Measurements from ENCODE around the gene NDUFAF5. TPM values are rescaled to one million over a fixed set of nuclear protein-coding genes. Genes with fewer than 3 reads are reported as not detected.

NDUFAF5 gene
- total and polyA plus RNA-seq, 2 experiments from 2014 or later: 16.6 to 21.3 TPM

GRCh38 chr20:13809373-13809772 is 24.5 kb downstream of the NDUFAF5 start:
- H3K79me2 ChIP-seq: no peaks in the 10 kb centered on the region
- no peak overlapping the region for H2AFZ ChIP-seq
- 72% methylated on average over 2 of the region's 2 CpGs for WGBS (ENCODE audit: low lambda C conversion rate, missing lambda C conversion rate)
- H3K36me3 ChIP-seq (replicated peaks; ENCODE audit: insufficient read depth, low read depth): no peaks in the 10 kb centered on the region
- DNase-seq (ENCODE audit: low spot score): no peak
- no peaks in the 10 kb centered on the region for H4K20me1 ChIP-seq (ENCODE audit: insufficient read depth, poor library complexity, severe bottlenecking)
- H3K4me3 ChIP-seq: no peak overlapping the region
- TF ChIP-seq EZH2phosphoT487 (IDR thresholded peaks at IDR 0.05; ENCODE audit: low read depth, severe bottlenecking, unreplicated experiment): no peak
- TF ChIP-seq, protein P1, sequence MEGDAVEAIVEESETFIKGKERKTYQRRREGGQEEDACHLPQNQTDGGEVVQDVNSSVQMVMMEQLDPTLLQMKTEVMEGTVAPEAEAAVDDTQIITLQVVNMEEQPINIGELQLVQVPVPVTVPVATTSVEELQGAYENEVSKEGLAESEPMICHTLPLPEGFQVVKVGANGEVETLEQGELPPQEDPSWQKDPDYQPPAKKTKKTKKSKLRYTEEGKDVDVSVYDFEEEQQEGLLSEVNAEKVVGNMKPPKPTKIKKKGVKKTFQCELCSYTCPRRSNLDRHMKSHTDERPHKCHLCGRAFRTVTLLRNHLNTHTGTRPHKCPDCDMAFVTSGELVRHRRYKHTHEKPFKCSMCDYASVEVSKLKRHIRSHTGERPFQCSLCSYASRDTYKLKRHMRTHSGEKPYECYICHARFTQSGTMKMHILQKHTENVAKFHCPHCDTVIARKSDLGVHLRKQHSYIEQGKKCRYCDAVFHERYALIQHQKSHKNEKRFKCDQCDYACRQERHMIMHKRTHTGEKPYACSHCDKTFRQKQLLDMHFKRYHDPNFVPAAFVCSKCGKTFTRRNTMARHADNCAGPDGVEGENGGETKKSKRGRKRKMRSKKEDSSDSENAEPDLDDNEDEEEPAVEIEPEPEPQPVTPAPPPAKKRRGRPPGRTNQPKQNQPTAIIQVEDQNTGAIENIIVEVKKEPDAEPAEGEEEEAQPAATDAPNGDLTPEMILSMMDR (IDR thresholded peaks at IDR 0.05; ENCODE audit: poor library complexity): no peak
- no peak for TF ChIP-seq EZH2 (IDR thresholded peaks at IDR 0.05; ENCODE audit: borderline replicate concordance)
- no peaks in the 10 kb centered on the region for H3K9me3 ChIP-seq (ENCODE audit: low read depth)
- H3K4me2 ChIP-seq: no peak overlapping the region
- H3K27ac ChIP-seq: no peak overlapping the region
- H3K9me2 ChIP-seq (replicated peaks; ENCODE audit: insufficient read depth): no peaks in the 10 kb centered on the region
- H3K27me3 ChIP-seq: no peaks in the 10 kb centered on the region
- H3K4me1 ChIP-seq (ENCODE audit: insufficient read depth): no peaks in the 10 kb centered on the region

GRCh38 chr20:13809855-13810254 is 25.0 kb downstream of the NDUFAF5 start:
- H3K4me1 ChIP-seq (ENCODE audit: insufficient read depth): no peaks in the 10 kb centered on the region
- no peaks in the 10 kb centered on the region for H3K9me2 ChIP-seq (replicated peaks; ENCODE audit: insufficient read depth)
- no peak for TF ChIP-seq EZH2phosphoT487 (IDR thresholded peaks at IDR 0.05; ENCODE audit: low read depth, severe bottlenecking, unreplicated experiment)
- no peak for TF ChIP-seq EZH2 (IDR thresholded peaks at IDR 0.05; ENCODE audit: borderline replicate concordance)
- TF ChIP-seq, protein P1 (IDR thresholded peaks at IDR 0.05; ENCODE audit: poor library complexity): no peak
- no peaks in the 10 kb centered on the region for H3K79me2 ChIP-seq
- no peaks in the 10 kb centered on the region for H3K27me3 ChIP-seq
- no peak overlapping the region for H3K27ac ChIP-seq
- 92% methylated on average over 3 of the region's 3 CpGs for WGBS (ENCODE audit: low lambda C conversion rate, missing lambda C conversion rate)
- no peak overlapping the region for H2AFZ ChIP-seq
- no peaks in the 10 kb centered on the region for H3K36me3 ChIP-seq (replicated peaks; ENCODE audit: insufficient read depth, low read depth)
- H4K20me1 ChIP-seq (ENCODE audit: insufficient read depth, poor library complexity, severe bottlenecking): no peaks in the 10 kb centered on the region
- H3K9me3 ChIP-seq (ENCODE audit: low read depth): no peaks in the 10 kb centered on the region
- DNase-seq (ENCODE audit: low spot score): no peak
- H3K4me3 ChIP-seq: no peak overlapping the region
- no peak overlapping the region for H3K4me2 ChIP-seq

- Histone ChIP-seq H4K20me1 (ENCODE audit: insufficient read depth, poor library complexity, severe bottlenecking) (no peaks in the 10 kb centered on the region), H3K79me2 (no peaks in the 10 kb centered on the region), H3K4me3 (no peak overlapping the region), H2AFZ (no peak overlapping the region), H3K4me1 (ENCODE audit: insufficient read depth) (no peaks in the 10 kb centered on the region), H3K36me3 (replicated peaks; ENCODE audit: insufficient read depth, low read depth) (no peaks in the 10 kb centered on the region), H3K9me3 (ENCODE audit: low read depth) (no peaks in the 10 kb centered on the region), H3K27ac (no peak overlapping the region), H3K4me2 (no peak overlapping the region), H3K9me2 (replicated peaks; ENCODE audit: insufficient read depth) (no peaks in the 10 kb centered on the region), H3K27me3 (no peaks in the 10 kb centered on the region)
- DNase-seq (ENCODE audit: low spot score): no peak
- no peak for TF ChIP-seq EZH2 (IDR thresholded peaks at IDR 0.05; ENCODE audit: borderline replicate concordance)
Measured at GRCh38 chr20:13810446-13810845, 25.6 kb downstream of the NDUFAF5 start.

- H3K36me3 ChIP-seq (replicated peaks; ENCODE audit: insufficient read depth, low read depth): no peaks in the 10 kb centered on the region
- DNase-seq (ENCODE audit: low spot score): no peak
- no peak overlapping the region for H2AFZ ChIP-seq
- H3K4me3 ChIP-seq: no peak overlapping the region
- no peaks in the 10 kb centered on the region for H3K9me3 ChIP-seq (ENCODE audit: low read depth)
- no peak overlapping the region for H3K4me2 ChIP-seq
- H3K4me1 ChIP-seq (ENCODE audit: insufficient read depth): no peaks in the 10 kb centered on the region
- 64% methylated on average over 3 of the region's 3 CpGs for WGBS (ENCODE audit: low lambda C conversion rate, missing lambda C conversion rate)
- no peaks in the 10 kb centered on the region for H3K79me2 ChIP-seq
- TF ChIP-seq, protein P1 (IDR thresholded peaks at IDR 0.05; ENCODE audit: poor library complexity): no peak
- TF ChIP-seq EZH2phosphoT487 (IDR thresholded peaks at IDR 0.05; ENCODE audit: low read depth, severe bottlenecking, unreplicated experiment): no peak
- TF ChIP-seq EZH2 (IDR thresholded peaks at IDR 0.05; ENCODE audit: borderline replicate concordance): no peak
- no peaks in the 10 kb centered on the region for H3K27me3 ChIP-seq
- no peaks in the 10 kb centered on the region for H4K20me1 ChIP-seq (ENCODE audit: insufficient read depth, poor library complexity, severe bottlenecking)
- no peaks in the 10 kb centered on the region for H3K9me2 ChIP-seq (replicated peaks; ENCODE audit: insufficient read depth)
- H3K27ac ChIP-seq: no peak overlapping the region
Measured at GRCh38 chr20:13813910-13814309, 29.1 kb downstream of the NDUFAF5 start.

Data from hepatocyte (in vitro differentiated cells).